ENCODE results near the gene H2BK1.

H2BK1 gene

GRCh38 chr7:151175793-151176311 lies 34.4 kb downstream of the H2BK1 start:
- DNase-seq = no peak

DNA sequence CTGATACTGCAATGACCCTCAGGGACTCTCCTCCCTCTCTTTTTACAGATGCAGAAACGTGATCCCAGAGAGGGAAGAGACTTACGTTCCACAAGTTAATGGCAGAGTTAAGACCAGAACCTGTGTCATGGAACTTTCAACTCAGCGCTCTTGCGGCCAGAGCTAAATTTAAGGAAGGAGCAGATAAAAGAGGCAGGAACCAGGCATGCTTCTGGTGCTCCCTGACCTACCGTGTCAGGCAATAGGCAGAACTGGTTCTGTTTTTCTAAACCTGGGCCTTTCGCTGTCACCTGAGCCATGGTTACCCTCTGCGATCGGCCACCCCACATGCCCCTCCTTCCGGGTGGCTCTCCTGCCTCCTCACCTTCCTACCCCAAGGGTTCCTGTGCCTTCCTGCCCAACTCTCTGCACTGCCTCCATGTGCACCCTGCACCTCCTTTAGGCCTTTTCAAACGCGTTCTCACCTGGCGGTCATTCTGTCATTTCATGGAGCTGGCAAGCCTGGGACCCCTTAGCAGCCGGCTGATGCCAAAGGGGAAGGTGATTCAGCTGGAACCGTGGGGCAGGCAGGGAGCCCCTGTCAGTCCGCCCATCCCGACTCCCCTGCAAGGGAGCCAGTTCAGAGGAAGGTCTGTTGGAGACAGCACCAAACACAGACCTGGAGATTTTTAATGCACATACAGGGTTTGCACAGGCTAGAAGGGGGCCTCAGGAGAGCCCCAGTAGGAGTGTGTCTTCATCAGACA lies 35.1 kb downstream of the H2BK1 start:
- no peak for DNase-seq

GRCh38 chr7:151174246-151175046 lies 35.8 kb downstream of the H2BK1 start:
- no peak for DNase-seq

DNA sequence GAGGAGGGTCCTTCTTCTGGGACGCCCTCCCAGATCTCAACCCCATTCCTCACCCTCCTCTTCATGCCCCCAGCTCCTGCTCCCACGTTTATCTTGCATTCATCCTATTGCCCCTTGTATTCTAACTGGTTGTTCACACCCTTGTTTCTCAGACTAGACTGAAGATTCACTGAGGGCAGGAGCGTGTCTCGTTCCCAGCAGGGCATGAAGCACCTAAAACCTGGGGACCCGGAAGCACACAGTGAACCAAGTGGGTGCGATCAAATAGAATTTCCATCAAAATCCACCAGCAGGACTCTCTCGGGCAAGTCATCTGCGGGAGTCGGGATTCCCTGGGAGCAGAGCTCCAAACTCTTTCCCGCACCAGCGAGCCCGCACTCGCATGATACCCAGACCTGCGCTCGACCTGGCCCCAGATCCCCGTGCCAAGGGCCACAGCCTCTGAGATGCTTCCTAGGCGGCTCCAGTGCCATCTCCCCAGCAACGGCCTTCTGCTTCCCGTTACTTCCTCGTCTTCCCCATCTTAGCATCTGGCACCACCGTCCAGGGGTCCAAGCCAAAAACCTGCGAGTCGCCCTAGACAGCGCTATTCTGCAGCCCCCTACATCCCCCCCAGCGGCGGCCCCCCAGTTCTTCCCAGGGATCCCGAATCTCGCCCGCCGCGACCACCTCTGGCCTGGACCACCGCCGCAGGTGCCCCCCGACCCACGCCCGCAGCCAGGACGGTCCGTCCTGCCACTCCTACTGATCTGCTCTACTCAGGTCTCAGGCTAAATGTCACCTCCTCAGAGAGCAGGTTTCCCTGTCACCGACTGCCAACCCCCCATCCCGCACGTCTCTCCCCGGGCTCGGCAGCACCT lies 36.7 kb downstream of the H2BK1 start:
- DNase-seq = no peak

DNA sequence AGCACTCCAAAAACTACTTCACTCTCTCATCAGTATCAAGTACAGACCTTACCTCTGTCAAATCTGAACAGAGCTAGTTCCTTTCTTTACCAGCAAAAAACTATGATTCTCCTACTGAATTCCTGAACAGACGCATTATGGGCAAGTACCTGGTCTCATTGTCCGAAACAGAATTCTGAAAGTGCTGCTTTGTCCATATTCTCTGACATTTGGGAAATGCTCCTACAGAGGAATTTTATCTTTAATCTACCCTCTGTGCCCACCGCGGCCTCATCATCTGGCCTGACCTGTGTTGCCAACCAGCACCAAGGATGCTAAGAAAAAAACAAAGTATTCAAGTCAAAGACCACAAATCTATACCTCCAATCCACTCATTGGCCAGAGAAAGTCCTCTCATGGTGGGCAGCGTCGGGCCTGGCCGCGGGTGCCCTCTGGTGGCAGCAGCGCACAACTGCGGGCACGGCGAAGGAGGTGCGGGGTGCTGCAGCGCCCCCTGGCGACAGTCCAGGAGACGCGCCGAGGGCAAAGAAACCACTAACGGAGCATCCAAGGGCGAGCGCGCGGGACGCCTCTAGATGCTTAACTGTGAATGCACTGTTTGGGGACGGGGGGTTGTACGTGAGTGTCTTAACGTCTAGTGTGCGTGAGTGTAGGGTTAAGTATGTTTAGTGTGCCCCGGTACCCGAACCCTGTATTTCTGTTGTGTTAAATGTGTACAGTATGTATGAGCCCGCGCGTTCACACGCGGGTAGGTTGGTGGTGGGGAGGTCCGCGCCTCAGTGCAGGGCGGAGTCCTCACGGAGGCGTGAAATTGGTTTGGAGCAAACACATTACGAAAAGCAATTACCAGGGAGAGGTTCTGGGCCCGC lies 37.8 kb downstream of the H2BK1 start:
- DNase-seq = peak; percentile 38

DNA sequence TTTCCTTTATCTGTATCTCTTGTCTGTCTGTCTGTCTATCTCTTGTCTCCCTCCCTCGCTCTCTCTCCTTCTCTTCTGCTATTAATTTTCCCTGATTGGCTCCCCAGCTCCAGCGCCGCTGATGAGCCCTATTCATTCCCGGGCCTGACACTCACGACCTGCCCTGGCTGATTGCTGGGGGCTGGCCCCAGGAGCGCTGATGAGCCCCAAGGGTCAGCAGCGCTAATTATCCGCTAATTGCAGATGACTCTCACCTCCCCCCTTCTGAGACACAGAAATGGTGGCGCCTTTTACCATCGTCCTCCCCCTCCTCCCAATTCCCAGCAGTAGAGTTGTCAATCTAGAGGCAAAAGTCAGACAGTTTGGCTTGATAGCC lies 41.5 kb downstream of the H2BK1 start:
- DNase-seq = no peak

DNA sequence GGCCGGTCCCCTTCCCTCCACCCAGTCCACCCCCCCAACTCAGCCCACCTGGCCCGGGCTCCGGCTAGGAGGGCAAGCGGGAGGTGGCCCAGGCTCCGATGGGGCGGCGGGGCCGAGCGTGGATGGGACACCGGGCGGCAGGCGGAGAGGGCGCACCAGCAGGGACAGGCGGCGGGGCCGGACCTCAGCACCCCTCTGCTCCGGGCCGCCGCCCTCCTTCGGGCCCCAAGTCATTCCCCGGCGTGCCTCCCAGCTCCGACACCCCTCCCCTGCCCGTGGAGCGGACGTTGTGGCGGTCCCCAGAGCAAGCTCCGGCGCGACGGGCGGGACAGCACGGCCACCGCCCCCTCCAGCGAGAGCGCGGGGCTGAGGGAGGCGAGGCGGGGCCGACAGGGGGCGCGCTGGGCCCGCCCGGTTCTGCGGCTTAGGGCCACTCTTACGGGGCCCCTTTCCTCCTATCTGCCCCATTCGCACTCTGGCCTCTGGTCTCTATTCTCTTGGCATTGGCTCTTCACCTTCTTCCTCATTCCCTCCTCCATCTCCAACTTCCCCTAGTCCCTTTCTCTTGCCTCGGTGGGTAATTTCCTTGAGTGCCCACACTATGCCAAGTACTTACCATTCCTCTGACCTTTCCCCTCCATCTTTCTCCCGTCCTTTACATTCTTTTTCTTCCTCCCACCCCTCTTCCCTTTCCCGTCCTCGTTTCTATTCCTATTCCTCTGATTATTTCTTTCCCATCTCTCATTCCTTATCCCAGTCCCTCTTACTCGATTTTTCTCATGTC lies 42.1 kb downstream of the H2BK1 start:
- DNase-seq = no peak

GRCh38 chr7:151167197-151167961 lies 42.9 kb downstream of the H2BK1 start, which contains the start of gene GBX1:
TSS of gene GBX1 (minus strand) at chr7:151167694. CDS start at chr7:151167548, 146 bp downstream.
- no peak for DNase-seq

DNA sequence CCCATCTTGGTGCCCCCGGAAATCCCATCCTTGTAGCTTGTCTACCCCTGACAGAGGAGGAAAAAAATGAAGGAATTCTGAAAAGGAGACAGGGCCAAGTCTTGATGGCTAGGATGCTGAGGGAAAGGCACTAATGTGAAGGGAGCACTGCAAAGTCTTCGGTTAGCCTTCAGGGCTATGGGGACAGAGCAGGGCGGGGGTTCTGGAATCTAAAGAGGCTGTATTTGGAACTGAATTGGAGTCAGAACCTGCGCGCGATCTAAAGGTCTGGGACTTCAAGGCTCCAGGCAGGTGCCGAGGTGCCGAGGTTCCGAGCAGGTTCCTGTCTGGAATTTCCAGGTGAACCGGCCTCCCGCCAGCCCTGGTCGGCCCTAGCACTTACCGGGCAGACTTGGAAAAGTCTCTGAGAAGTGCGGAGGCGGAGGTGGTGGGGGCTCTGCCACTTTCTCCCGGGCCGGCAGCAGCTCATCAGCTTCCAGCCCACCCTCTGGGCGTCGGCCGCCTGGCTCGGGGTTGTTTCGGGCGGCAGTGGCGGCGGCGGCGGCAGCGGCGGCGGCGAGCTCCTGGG lies 43.6 kb downstream of the H2BK1 start:
- no peak for DNase-seq

DNA sequence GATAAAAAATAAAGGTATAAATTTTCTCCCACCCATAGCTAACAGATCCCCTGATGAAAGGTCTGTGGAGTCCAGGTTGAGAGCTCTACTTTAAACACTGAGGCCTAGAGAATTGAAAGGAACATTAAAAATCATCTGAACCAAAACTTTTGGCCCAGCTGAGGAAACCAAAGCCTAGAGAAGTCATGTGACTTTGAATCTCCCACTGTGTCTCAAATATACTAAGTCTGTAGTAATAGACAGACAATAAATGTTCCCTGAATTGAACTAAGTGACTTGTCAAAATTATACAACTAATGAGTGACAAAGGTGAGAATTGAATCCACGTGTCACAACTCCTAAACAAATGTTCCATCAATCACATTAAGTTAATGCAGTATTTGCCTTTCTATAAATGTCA lies 48.5 kb downstream of the H2BK1 start:
- no peak for DNase-seq
